CD4-positive, alpha-beta T cell (primary cell): Measurements from ENCODE around the gene C10orf71. TPM values are rescaled to one million over a fixed set of nuclear protein-coding genes. Genes with fewer than 3 reads are reported as not detected.

ENCODE experiments used
- ATAC-seq: fragments of 200-7000 bp; cut with Tn5 transposase; one replicate; pipeline ENCODE4 v1.10.0; 2022; ENCODE audit warnings: mild to moderate bottlenecking; ENCODE audit not compliant: poor library complexity
- CTCF ChIA-PET: fragments of 350-600 bp; sonication (Branson Sonifier 250); formaldehyde crosslinking; loops from one replicate; lab custom pipeline; 2021; ENCODE audit warnings: antibody characterized with exemption, inconsistent platforms; lab: Charles Lee
- POLR2A ChIA-PET: fragments of 350-600 bp; sonication (Branson Sonifier 250); formaldehyde crosslinking; loops from one replicate; lab custom pipeline; 2021; ENCODE audit warnings: antibody characterized with exemption, inconsistent platforms; lab: Charles Lee
- DNase-seq, 14 experiments: peaks; one replicate each; pipeline ENCODE4 v3.0.0-alpha.2; 2013 to 2020; ENCODE audit warnings: mixed read lengths in 2 of 14
- H3K27ac ChIP-seq, 2 donors: one replicate each; pipeline versions ENCODE4 v1.5.1 to v1.7.0; 2013; ENCODE audit warnings: low read length in 2 of 2, low read depth in 1 of 2, mild to moderate bottlenecking in 1 of 2
- H3K27me3 ChIP-seq, 2 experiments: 1 replicate in 1 of 2; 2 replicates in 1 of 2; pipeline versions ENCODE4 v1.6.1 to v1.7.0; 2013; ENCODE audit warnings: low read length in 2 of 2, control low read depth in 1 of 2, mild to moderate bottlenecking in 1 of 2, moderate library complexity in 1 of 2; ENCODE audit not compliant: insufficient read depth in 2 of 2, control insufficient read depth in 1 of 2
- H3K36me3 ChIP-seq: one replicate; pipeline ENCODE4 v1.6.1; 2013; ENCODE audit warnings: low read length, control low read depth; ENCODE audit not compliant: insufficient read depth
- H3K4me1 ChIP-seq: one replicate; pipeline ENCODE4 v1.6.1; 2013; ENCODE audit warnings: low read length, control low read depth; ENCODE audit not compliant: insufficient read depth
- H3K4me3 ChIP-seq: one replicate; pipeline ENCODE4 v1.5.1; 2013; ENCODE audit warnings: mild to moderate bottlenecking, low read length, moderate library complexity
- H3K9me3 ChIP-seq, 2 experiments: 1 replicate in 1 of 2; 2 replicates in 1 of 2; pipeline versions ENCODE4 v1.6.1 to v1.7.0; 2013; ENCODE audit warnings: low read length in 2 of 2, mild to moderate bottlenecking in 2 of 2, control low read depth in 1 of 2, moderate library complexity in 1 of 2; ENCODE audit not compliant: control insufficient read depth in 1 of 2, insufficient read depth in 1 of 2
- H3K27ac Mint-ChIP-seq: one replicate; pipeline ENCODE4 v1.8.0; 2020; ENCODE audit warnings: mixed read lengths
- H3K27me3 Mint-ChIP-seq: one replicate; pipeline ENCODE4 v1.8.0; 2021; ENCODE audit warnings: mixed read lengths
- H3K36me3 Mint-ChIP-seq: one replicate; pipeline ENCODE4 v1.8.0; 2021; ENCODE audit warnings: low read depth, mixed read lengths
- H3K4me1 Mint-ChIP-seq: one replicate; pipeline ENCODE4 v1.8.0; 2021; ENCODE audit warnings: low read depth, mixed read lengths
- H3K4me3 Mint-ChIP-seq: one replicate; pipeline ENCODE4 v1.8.0; 2020; ENCODE audit warnings: mild to moderate bottlenecking, mixed read lengths
- H3K9me3 Mint-ChIP-seq: one replicate; pipeline ENCODE4 v1.8.0; 2020; ENCODE audit warnings: mixed read lengths
- CTCF ChIP-seq: fragments of 200-600 bp; IDR thresholded peaks from one replicate; pipeline ENCODE4 v1.8.0; 2022; ENCODE audit warnings: antibody characterized with exemption, mild to moderate bottlenecking
- intact Hi-C, 2 experiments: fragments of 100-400 bp; cut with DNase I in 1 of 2; cut with micrococcal nuclease in 1 of 2; formaldehyde crosslinking; loops; one replicate each; pipeline versions ENCODE4 v1.15.1 to v1.9.0; 2023 to 2025; cut with DNase I, micrococcal nuclease
- total RNA-seq, 174 experiments: library from RNA in 2 of 174; stranded (reverse) in 2 of 174; gene quantifications; one replicate each; pipeline ENCODE4 v1.2.3 and lab custom pipeline; 2021 to 2026

C10orf71 gene
- total RNA-seq, 2 experiments from 2014 or later = not detected

- CTCF ChIA-PET = no interaction called here
- H3K27ac Mint-ChIP-seq = no peak overlapping the region
- peaks cover 1% of the 10 kb centered on the region for H3K27me3 Mint-ChIP-seq
- intact Hi-C loops = no loop called here
- no peak for TF ChIP-seq CTCF
- H3K4me1 ChIP-seq = no peaks in the 10 kb centered on the region
- peaks cover 0 to 4% of the 10 kb centered on the region in 2 experiments for H3K27me3 ChIP-seq
- H3K36me3 ChIP-seq = no peaks in the 10 kb centered on the region
- DNase-seq (no peak), ATAC-seq (no peak)
- no peaks in the 10 kb centered on the region for H3K36me3 Mint-ChIP-seq
- no peak overlapping the region for H3K4me3 Mint-ChIP-seq
- H3K4me1 Mint-ChIP-seq = no peaks in the 10 kb centered on the region
- H3K4me3 ChIP-seq = no peak overlapping the region
- H3K9me3 Mint-ChIP-seq = no peaks in the 10 kb centered on the region
- POLR2A ChIA-PET = no interaction called here
- no peaks in the 10 kb centered on the region for H3K9me3 ChIP-seq
- H3K27ac ChIP-seq = no peak overlapping the region
Measured at GRCh38 chr10:49275896-49276295, 23.1 kb upstream of the C10orf71 start.

- no peaks in the 10 kb centered on the region for H3K4me1 Mint-ChIP-seq
- DNase-seq = no peak
- no peaks in the 10 kb centered on the region for H3K4me1 ChIP-seq
- H3K27me3 Mint-ChIP-seq = no peaks in the 10 kb centered on the region
- no peaks in the 10 kb centered on the region for H3K9me3 Mint-ChIP-seq
- intact Hi-C loops = no loop called here
- no peak overlapping the region for H3K27ac ChIP-seq
- no peak overlapping the region for H3K4me3 ChIP-seq
- no peaks in the 10 kb centered on the region for H3K36me3 Mint-ChIP-seq
- no peak overlapping the region for H3K27ac Mint-ChIP-seq
- CTCF ChIA-PET = no interaction called here
- no peaks in the 10 kb centered on the region for H3K9me3 ChIP-seq
- peaks cover 0 to 4% of the 10 kb centered on the region in 2 experiments for H3K27me3 ChIP-seq
- H3K4me3 Mint-ChIP-seq = no peak overlapping the region
- POLR2A ChIA-PET = no interaction called here
- TF ChIP-seq CTCF = no peak
- no peaks in the 10 kb centered on the region for H3K36me3 ChIP-seq
- no peak for ATAC-seq
Measured at GRCh38 chr10:49276596-49276995, 22.4 kb upstream of the C10orf71 start.

- Mint-ChIP-seq H3K4me1 (no peaks in the 10 kb centered on the region), H3K4me3 (no peak overlapping the region), H3K9me3 (no peaks in the 10 kb centered on the region), H3K36me3 (no peaks in the 10 kb centered on the region), H3K27ac (no peak overlapping the region), H3K27me3 (no peaks in the 10 kb centered on the region)
- Histone ChIP-seq H3K27me3 (peaks cover 0 to 4% of the 10 kb centered on the region in 2 experiments), H3K4me3 (no peak overlapping the region), H3K27ac (no peak overlapping the region), H3K9me3 (no peaks in the 10 kb centered on the region), H3K36me3 (no peaks in the 10 kb centered on the region), H3K4me1 (no peaks in the 10 kb centered on the region)
- CTCF ChIA-PET = no interaction called here
- POLR2A ChIA-PET = no interaction called here
- no peak for TF ChIP-seq CTCF
- intact Hi-C loops = no loop called here
- ATAC-seq (no peak), DNase-seq (no peak)
Measured at GRCh38 chr10:49277973-49278372, 21.0 kb upstream of the C10orf71 start.
